ENCODE results near the gene ZBTB12. TPM values are rescaled to one million over a fixed set of nuclear protein-coding genes. Genes with fewer than 3 reads are reported as not detected.

ZBTB12 gene
- total and polyA plus RNA-seq, 10 of the 15 experiments (the other 5 are each of a cell fraction or from before 2014, with no cell fraction given), result 0.81 to 4.5 (median 1.7) TPM; not detected in 4

DNA sequence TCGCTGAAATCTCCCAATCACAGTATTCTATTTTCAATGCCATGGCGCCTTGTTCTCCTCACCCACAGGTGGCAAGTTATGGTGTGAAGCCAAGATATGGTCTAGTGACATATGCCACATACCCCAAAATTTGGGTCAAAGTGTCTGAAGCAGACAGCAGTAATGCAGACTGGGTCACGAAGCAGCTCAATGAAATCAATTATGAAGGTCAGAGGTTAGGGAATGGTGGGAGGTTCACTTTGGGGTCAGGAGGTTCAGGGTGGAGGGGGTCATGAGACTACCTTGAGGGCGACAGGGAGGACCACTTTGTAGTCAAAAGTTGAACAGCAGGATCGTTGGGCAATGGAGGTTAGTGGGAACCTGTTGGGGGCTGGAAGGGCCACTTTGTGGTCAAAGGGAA is 46.4 kb upstream of the ZBTB12 start (continued):
- TF ChIP-seq MEF2A (IDR thresholded peaks at IDR 0.05; ENCODE audit: insufficient read depth, low read depth, low read length) (no peak), RELA (IDR thresholded peaks at IDR 0.05; ENCODE audit: borderline replicate concordance, partially characterized antibody) (no peak), MEF2B (IDR thresholded peaks at IDR 0.05; ENCODE audit: partially characterized antibody, poor library complexity, severe bottlenecking) (no peak)
- TF ChIP-seq, protein P1, sequence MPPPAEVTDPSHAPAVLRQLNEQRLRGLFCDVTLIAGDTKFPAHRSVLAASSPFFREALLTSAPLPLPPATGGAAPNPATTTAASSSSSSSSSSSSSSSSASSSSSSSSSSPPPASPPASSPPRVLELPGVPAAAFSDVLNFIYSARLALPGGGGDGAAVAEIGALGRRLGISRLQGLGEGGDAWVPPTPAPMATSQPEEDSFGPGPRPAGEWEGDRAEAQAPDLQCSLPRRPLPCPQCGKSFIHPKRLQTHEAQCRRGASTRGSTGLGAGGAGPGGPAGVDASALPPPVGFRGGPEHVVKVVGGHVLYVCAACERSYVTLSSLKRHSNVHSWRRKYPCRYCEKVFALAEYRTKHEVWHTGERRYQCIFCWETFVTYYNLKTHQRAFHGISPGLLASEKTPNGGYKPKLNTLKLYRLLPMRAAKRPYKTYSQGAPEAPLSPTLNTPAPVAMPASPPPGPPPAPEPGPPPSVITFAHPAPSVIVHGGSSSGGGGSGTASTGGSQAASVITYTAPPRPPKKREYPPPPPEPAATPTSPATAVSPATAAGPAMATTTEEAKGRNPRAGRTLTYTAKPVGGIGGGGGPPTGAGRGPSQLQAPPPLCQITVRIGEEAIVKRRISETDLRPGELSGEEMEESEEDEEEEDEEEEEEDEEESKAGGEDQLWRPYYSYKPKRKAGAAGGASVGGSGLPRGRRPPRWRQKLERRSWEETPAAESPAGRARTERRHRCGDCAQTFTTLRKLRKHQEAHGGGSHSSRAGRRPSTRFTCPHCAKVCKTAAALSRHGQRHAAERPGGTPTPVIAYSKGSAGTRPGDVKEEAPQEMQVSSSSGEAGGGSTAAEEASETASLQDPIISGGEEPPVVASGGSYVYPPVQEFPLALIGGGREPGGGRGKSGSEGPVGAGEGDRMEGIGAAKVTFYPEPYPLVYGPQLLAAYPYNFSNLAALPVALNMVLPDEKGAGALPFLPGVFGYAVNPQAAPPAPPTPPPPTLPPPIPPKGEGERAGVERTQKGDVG (CRISPR knock-in tag; IDR thresholded peaks at IDR 0.05), result no peak

DNA sequence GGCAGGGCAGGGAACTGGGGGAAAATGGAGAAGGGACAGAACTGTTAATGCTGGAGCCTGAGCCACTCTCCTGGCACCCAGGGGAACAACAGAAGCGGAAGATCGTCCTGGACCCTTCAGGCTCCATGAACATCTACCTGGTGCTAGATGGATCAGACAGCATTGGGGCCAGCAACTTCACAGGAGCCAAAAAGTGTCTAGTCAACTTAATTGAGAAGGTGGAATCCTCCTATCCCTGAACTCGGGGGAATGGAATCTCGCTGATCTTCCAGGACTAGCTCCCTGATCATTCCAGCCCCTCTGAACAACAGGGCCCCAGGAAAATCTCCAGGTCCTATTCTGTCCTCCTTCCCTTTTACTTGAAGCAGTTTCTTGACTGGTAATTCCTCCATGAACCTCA is 46.0 kb upstream of the ZBTB12 start:
- in situ Hi-C loops (cut with MboI), result no loop called here

More for the DNA sequence above, 46.0 kb upstream of the ZBTB12 start:
- Histone ChIP-seq H3K36me3 (ENCODE audit: control insufficient read depth in 2 of 2, insufficient read depth in 2 of 2, low read length in 1 of 2) (peaks cover under 1 to 7% of the 10 kb centered on the region in 2 experiments; a peak in 2 of 4 replicates), H3K27ac (ENCODE audit: control insufficient read depth, insufficient read depth) (no peak overlapping the region), H3K4me1 (ENCODE audit: control insufficient read depth, insufficient read depth, low read length) (peaks cover 3% of the 10 kb centered on the region; the same call in 1 of the 2 replicates), H3K79me2 (ENCODE audit: control insufficient read depth, insufficient read depth, low read length) (no peaks in the 10 kb centered on the region), H3K4me3 (no peak overlapping the region), H3K27me3 (replicated peaks in 1 of 2; ENCODE audit: control insufficient read depth in 2 of 2, insufficient read depth in 2 of 2, low read length in 1 of 2) (no peaks in the 10 kb centered on the region; a peak in 2 of 4 replicates), H3K9ac (ENCODE audit: control insufficient read depth, insufficient read depth, low read length) (no peak overlapping the region), H2AFZ (ENCODE audit: control insufficient read depth, low read depth, low read length) (no peak overlapping the region), H4K20me1 (ENCODE audit: control insufficient read depth, insufficient read depth) (no peaks in the 10 kb centered on the region), H3K9me3 (replicated peaks; ENCODE audit: control insufficient read depth, insufficient read depth, low read length) (no peaks in the 10 kb centered on the region), H3K4me2 (ENCODE audit: control insufficient read depth, insufficient read depth) (no peak overlapping the region)
- DNase-seq (ENCODE audit: low read depth, low spot score) (no peak), FAIRE-seq (no peak), ATAC-seq (no peak)
- ChIA-PET CTCF (no interaction called here), RAD21 (ENCODE audit: unreplicated experiment) (no interaction called here), SMC1A (ENCODE audit: uncharacterized antibody, unreplicated experiment) (no interaction called here), POLR2A (no interaction called here)
- TF ChIP-seq BRCA1 (IDR thresholded peaks at IDR 0.05; ENCODE audit: low read depth, low read length), result no peak
- no peak for TF ChIP-seq SUPT20H (IDR thresholded peaks at IDR 0.05; ENCODE audit: borderline replicate concordance, control insufficient read depth, low read depth, low read length)
- no peak for TF ChIP-seq BMI1 (IDR thresholded peaks at IDR 0.05; ENCODE audit: borderline replicate concordance)
- TF ChIP-seq CHD2 (IDR thresholded peaks at IDR 0.05; ENCODE audit: borderline replicate concordance, low read depth, low read length), result no peak
- no peak for TF ChIP-seq JUNB (IDR thresholded peaks at IDR 0.05)
- TF ChIP-seq RBBP5 (conservative IDR thresholded peaks at IDR 0.05), result no peak
- 61% methylated on average over 4 of the region's 4 CpGs for WGBS (ENCODE audit: insufficient coverage, insufficient replicate concordance, low lambda C conversion rate, missing lambda C conversion rate)
- intact Hi-C loops (cut with micrococcal nuclease; ENCODE audit: unreplicated experiment), result no loop called here
- no TSS peak for BruUV-seq (replicated peaks)

Measured in GM12878 (cell line).